Activated CD4-positive, alpha-beta T cell treated with anti-CD3 and anti-CD28 coated beads for 36 hours (primary cell): ENCODE measurements around the gene LMOD2. TPM values are rescaled to one million over a fixed set of nuclear protein-coding genes. Genes with fewer than 3 reads are reported as not detected.

ENCODE experiments used
- ATAC-seq: fragments of 200-7000 bp; cut with Tn5 transposase; one replicate; pipeline ENCODE4 v1.10.0; 2021; ENCODE audit warnings: mild to moderate bottlenecking, moderate library complexity
- CTCF ChIA-PET: fragments of 350-600 bp; sonication (Branson Sonifier 250); formaldehyde crosslinking; loops from one replicate; lab custom pipeline; 2021; ENCODE audit warnings: antibody characterized with exemption; lab: Charles Lee
- POLR2A ChIA-PET: fragments of 350-600 bp; sonication (Branson Sonifier 250); formaldehyde crosslinking; loops from one replicate; lab custom pipeline; 2021; ENCODE audit warnings: antibody characterized with exemption, inconsistent platforms; lab: Charles Lee
- DNase-seq: peaks from one replicate; pipeline ENCODE4 v3.0.0-alpha.2; 2020
- H3K27ac Mint-ChIP-seq: one replicate; pipeline ENCODE4 v1.8.0; 2021; ENCODE audit warnings: mixed read lengths
- H3K27me3 Mint-ChIP-seq: one replicate; pipeline ENCODE4 v1.8.0; 2021; ENCODE audit warnings: mixed read lengths
- H3K36me3 Mint-ChIP-seq: one replicate; pipeline ENCODE4 v1.8.0; 2021; ENCODE audit warnings: low read depth, mixed read lengths
- H3K4me1 Mint-ChIP-seq: one replicate; pipeline ENCODE4 v1.8.0; 2021; ENCODE audit warnings: mixed read lengths
- H3K4me3 Mint-ChIP-seq: one replicate; pipeline ENCODE4 v1.8.0; 2021; ENCODE audit warnings: mild to moderate bottlenecking, moderate library complexity, mixed read lengths
- H3K9me3 Mint-ChIP-seq: one replicate; pipeline ENCODE4 v1.8.0; 2021; ENCODE audit warnings: low read depth, mixed read lengths
- intact Hi-C, 2 experiments: fragments of 100-400 bp; cut with DNase I in 1 of 2; cut with micrococcal nuclease in 1 of 2; formaldehyde crosslinking; loops; one replicate each; pipeline versions ENCODE4 v1.14.2 to v1.15.1; 2022 to 2024; cut with DNase I, micrococcal nuclease
- total RNA-seq, 2 experiments: library from RNA; stranded (reverse); gene quantifications; one replicate each; pipeline ENCODE4 v1.2.3, GENCODE V29; 2021

LMOD2 gene
- total RNA-seq, 2 experiments from 2014 or later = not detected

DNA sequence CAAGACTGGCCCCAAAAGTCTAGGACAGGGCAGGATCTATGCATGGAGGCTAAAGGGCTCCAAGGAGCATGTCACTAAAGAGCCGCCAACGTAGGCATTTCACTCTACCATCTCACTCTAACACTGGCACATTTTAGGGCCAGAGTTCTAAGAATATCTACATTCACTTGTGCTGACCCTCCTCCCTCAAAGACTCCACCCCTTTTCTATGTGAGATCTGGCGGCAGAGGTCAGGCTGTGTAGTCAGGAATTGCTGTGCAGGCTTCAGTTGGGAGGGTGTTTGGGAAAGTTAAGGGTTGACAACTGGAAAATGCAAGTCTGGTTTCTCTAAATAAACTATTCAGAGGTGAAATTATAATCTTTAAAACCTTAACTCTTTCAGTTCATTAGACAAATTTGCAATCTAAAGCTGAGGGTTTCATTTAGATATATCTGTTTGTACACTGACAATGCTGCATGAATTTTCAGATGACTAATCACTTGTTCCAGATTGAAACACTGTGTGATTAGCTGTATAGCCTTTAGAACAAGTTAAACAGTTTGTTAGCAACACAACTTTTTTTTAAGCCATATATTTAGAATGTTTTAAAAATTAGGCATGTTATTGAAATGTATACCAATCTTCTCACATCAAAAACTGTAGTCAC, 18.2 kb downstream of the LMOD2 start:
- ChIA-PET CTCF (interaction anchor here (0.7 to 1.2 kb wide), 2 partner anchors 9 to 179 kb away, joined by 3 read pairs; no protein-coding TSS in a partner anchor), POLR2A (no interaction called here)
- no peak for ATAC-seq
- Mint-ChIP-seq H3K27me3 (no peaks in the 10 kb centered on the region), H3K9me3 (no peaks in the 10 kb centered on the region), H3K27ac (no peak overlapping the region), H3K4me3 (no peak overlapping the region), H3K36me3 (no peaks in the 10 kb centered on the region), H3K4me1 (no peaks in the 10 kb centered on the region)
- DNase-seq = no peak
- intact Hi-C loops = no loop called here

DNA sequence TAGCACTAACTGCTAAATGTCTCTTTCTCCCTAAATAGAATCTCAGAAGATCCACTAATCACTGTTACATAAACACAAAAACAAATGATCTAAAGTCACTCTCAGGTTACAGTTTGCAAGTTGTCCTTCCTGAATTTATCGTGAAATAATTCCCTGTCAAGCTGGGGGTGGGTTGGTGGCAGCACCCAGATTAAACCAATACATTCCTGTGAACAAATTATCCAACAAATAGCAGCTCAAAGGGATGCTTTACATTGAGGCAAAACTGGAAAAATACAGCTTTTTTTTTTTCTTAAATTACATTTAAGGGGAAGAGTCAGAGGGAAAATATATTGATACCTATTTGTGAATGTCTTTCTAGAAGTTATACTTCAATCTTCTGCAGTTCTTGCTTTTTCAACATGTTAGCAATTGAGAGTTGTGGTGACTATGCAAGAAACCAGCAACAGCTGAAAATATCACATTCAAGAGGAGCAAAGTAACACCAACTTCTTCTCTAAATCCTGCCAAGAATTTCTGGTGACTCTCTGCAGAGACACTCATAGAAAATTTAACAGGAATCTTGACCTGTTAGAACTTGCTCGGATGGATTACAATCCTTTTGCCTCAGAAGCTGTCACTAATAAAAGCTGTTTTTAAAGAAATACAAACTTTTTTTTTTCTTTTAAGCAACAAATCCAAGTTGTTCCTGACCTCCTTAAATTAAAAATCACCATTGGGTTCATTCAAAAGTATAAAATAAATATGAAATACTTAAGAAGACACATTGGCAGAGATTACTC, 18.9 kb downstream of the LMOD2 start:
- Mint-ChIP-seq H3K4me1 (no peaks in the 10 kb centered on the region), H3K36me3 (peaks cover 3% of the 10 kb centered on the region), H3K27ac (no peak overlapping the region), H3K4me3 (no peak overlapping the region), H3K27me3 (no peaks in the 10 kb centered on the region), H3K9me3 (no peaks in the 10 kb centered on the region)
- intact Hi-C loops = no loop called here
- ChIA-PET CTCF (interaction anchor here (0.7 to 1.2 kb wide), 3 partner anchors 8 to 180 kb away, joined by 3 to 4 read pairs (median 3); no protein-coding TSS in a partner anchor), POLR2A (no interaction called here)
- no peak for DNase-seq
- no peak for ATAC-seq

DNA sequence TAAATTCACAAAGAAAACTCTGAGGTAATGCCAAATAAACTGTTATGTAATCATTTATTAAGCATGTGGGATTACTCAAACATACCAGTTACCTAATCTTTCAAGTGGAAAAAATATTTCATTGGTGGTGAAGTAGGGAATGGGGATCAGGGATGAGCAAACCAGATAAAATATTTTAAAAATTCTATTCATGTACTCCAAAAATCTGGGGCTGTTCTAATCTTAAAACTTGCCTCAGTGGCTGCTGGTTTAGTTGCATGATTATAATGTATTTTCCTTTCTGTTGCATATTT, 19.5 kb downstream of the LMOD2 start:
- Mint-ChIP-seq H3K36me3 (peaks cover 3% of the 10 kb centered on the region), H3K27me3 (no peaks in the 10 kb centered on the region), H3K4me3 (no peak overlapping the region), H3K9me3 (no peaks in the 10 kb centered on the region), H3K4me1 (no peaks in the 10 kb centered on the region), H3K27ac (no peak overlapping the region)
- CTCF ChIA-PET = interaction anchor here (0.8 kb wide), 1 partner anchor 7 kb away, joined by 4 read pairs; no protein-coding TSS in a partner anchor
- ATAC-seq (no peak), DNase-seq (no peak)
- POLR2A ChIA-PET = no interaction called here
- intact Hi-C loops = no loop called here

DNA sequence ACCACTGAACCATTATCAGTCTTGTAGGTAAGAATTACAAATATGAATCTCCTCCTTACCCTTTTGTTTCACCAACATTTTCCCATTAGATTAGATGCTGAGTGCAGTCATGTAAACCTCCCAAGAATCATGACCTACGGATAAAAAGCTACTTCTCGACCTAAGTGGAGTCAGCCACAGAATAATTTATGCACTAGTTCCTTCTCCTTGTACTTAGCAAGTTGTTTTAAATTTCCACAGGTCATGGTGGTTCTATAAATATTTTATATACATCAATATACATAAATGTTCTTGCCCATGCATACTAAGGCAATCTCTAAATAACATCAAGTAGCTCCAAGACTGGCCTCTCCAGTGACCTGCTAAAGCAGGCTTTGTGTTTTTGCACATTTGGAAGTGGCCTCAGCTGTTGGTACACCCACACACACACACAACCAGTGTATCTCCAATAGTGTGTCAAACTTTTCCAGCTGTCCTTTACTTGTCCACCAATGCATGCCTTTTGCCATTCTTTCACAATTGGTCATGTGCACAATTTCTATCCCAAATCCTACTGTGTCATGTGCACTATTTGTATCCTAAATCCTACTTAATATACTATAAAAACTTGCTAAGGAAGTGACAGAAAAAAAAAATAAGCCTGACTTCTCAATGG, 21.5 kb downstream of the LMOD2 start:
- Mint-ChIP-seq H3K9me3 (no peaks in the 10 kb centered on the region), H3K36me3 (peaks cover 3% of the 10 kb centered on the region), H3K27ac (no peak overlapping the region), H3K27me3 (no peaks in the 10 kb centered on the region), H3K4me3 (no peak overlapping the region), H3K4me1 (no peaks in the 10 kb centered on the region)
- DNase-seq (no peak), ATAC-seq (no peak)
- intact Hi-C loops = no loop called here
- CTCF ChIA-PET = no interaction called here
- POLR2A ChIA-PET = no interaction called here

DNA sequence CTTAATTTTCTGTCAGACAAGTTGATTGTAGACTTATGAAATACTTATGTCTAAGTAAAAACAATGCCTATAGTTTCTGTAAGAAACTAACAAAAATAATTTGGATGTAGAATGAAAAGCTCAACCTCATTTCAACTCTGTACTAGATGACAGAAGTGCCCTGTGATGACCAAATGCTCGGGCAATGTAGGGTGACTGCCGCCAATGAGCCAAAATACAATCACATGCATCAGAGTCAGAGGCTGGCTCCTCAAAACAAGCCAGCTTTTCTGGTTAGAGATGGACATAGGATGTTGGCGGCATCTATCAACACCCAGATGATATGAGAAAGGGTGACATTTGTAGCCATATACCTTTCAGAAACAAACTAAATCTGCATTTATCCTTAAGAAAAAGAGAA, 23.9 kb downstream of the LMOD2 start:
- DNase-seq (no peak), ATAC-seq (no peak)
- ChIA-PET CTCF (interaction anchor here (1.1 kb wide), 1 partner anchor 185 kb away, joined by 4 read pairs; no protein-coding TSS in a partner anchor), POLR2A (no interaction called here)
- Mint-ChIP-seq H3K27me3 (no peaks in the 10 kb centered on the region), H3K36me3 (peaks cover 3% of the 10 kb centered on the region), H3K9me3 (no peaks in the 10 kb centered on the region), H3K4me1 (no peaks in the 10 kb centered on the region), H3K27ac (no peak overlapping the region), H3K4me3 (no peak overlapping the region)
- intact Hi-C loops = loop anchor here in 1 of 2 experiments (5.0 kb wide), 1 partner anchor 238 kb away; no protein-coding TSS in a partner anchor

DNA sequence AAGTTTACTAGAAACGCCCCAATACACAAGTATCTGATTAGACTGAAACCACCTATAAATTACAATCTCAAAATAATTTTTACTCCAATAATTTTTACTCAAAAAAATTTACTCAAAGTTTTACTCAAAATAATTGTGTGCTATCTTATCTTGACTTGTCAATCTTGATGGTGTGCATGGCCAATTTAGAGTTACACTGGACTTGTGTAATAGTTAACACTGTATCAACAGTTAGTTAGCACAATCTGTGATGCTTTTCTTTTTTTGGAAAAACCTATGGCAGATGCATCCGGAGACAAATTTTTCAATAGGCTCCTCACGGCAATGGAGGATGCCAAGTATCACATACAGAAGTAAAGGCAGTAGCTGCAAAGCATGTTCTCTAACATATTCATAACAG, 24.9 kb downstream of the LMOD2 start:
- POLR2A ChIA-PET = no interaction called here
- ATAC-seq (no peak), DNase-seq (no peak)
- CTCF ChIA-PET = no interaction called here
- intact Hi-C loops = loop anchor here in 1 of 2 experiments (5.0 kb wide), 1 partner anchor 237 kb away; no protein-coding TSS in a partner anchor
- Mint-ChIP-seq H3K36me3 (peaks cover 3% of the 10 kb centered on the region), H3K27ac (no peak overlapping the region), H3K27me3 (no peaks in the 10 kb centered on the region), H3K4me1 (no peaks in the 10 kb centered on the region), H3K9me3 (no peaks in the 10 kb centered on the region), H3K4me3 (no peak overlapping the region)

DNA sequence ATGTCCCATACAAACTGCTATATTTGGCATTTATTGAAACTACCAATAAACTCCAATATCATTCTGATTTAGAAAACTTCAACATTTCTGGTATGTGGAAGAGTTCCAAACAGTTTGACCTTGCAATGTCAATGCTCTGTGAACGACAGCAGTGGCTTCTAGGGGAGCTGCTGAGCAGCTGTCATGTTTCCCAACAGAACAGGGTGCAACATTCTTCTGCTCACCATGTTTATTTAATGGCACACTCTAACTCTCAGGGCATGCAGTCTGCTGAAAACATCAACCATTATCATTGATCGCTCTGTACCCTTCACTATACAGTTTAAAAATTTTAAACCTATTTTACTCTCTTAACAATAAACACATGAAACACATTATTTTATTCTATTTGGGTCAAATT, 25.9 kb downstream of the LMOD2 start:
- ChIA-PET CTCF (interaction anchor here (0.8 to 1.8 kb wide), 3 partner anchors 116 to 191 kb away, joined by 3 to 8 read pairs (median 4); no protein-coding TSS in a partner anchor), POLR2A (no interaction called here)
- no peak overlapping the region for H3K4me3 Mint-ChIP-seq
- H3K27me3 Mint-ChIP-seq = no peaks in the 10 kb centered on the region
- no peak overlapping the region for H3K27ac Mint-ChIP-seq
- H3K36me3 Mint-ChIP-seq = peaks cover 3% of the 10 kb centered on the region
- H3K9me3 Mint-ChIP-seq = no peaks in the 10 kb centered on the region
- ATAC-seq (no peak), DNase-seq (no peak)
- H3K4me1 Mint-ChIP-seq = no peaks in the 10 kb centered on the region
- intact Hi-C loops = loop anchor here in 1 of 2 experiments (5.0 kb wide), 1 partner anchor 236 kb away; no protein-coding TSS in a partner anchor

DNA sequence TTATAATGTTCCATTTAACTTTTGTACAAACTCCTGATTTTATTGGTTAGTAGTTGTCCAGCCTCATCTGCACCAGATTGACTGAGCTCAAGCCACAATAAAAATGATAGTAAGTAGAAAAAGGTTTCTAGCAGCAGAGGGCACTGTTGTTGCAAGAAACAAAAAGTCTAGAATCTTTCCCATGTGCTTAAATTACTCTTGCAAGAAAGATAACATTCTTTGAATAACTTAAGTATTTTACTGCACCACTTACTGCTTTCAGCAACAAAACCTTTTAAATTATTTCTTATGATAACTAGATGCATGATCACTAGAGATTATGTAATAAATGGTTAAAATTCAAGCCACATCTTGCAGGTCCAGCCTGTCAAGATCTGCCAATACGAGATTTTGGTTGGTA, 27.0 kb downstream of the LMOD2 start:
- ChIA-PET POLR2A (no interaction called here), CTCF (interaction anchor here (0.6 to 1.8 kb wide), 14 partner anchors 8 to 196 kb away, joined by 3 to 8 read pairs (median 4); partner anchors contain the start of gene WASL)
- peak; percentile 11 for DNase-seq
- intact Hi-C loops = loop anchor here (1.0 to 5.0 kb wide), 3 partner anchors 117 to 235 kb away; no protein-coding TSS in a partner anchor
- Mint-ChIP-seq H3K4me1 (no peaks in the 10 kb centered on the region), H3K9me3 (no peaks in the 10 kb centered on the region), H3K4me3 (no peak overlapping the region), H3K36me3 (peaks cover 3% of the 10 kb centered on the region), H3K27me3 (no peaks in the 10 kb centered on the region), H3K27ac (no peak overlapping the region)
- no peak for ATAC-seq

DNA sequence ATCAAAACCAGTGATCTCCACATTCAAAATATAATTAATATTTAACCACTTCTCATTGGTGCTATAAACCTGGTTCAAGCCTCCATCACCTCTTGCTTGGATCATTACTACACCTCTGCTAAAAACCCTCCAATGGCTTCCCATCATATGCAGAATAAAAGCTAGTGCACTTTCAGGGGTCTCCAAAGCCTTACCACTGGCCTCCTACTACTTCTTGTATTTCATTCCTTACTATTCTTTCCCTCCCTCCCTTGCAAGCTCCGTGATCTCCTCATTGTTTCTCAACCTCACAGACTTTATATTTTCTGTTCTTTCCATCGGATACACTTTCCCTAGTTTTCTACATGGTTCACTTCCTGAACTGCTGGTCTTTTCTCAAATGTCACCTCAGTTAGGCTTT, 31.5 kb downstream of the LMOD2 start:
- no peak overlapping the region for H3K27ac Mint-ChIP-seq
- no peaks in the 10 kb centered on the region for H3K9me3 Mint-ChIP-seq
- H3K27me3 Mint-ChIP-seq = no peaks in the 10 kb centered on the region
- ChIA-PET POLR2A (no interaction called here), CTCF (no interaction called here)
- ATAC-seq = no peak
- intact Hi-C loops = no loop called here
- no peak for DNase-seq
- peaks cover 5% of the 10 kb centered on the region for H3K36me3 Mint-ChIP-seq
- H3K4me3 Mint-ChIP-seq = no peak overlapping the region
- H3K4me1 Mint-ChIP-seq = no peaks in the 10 kb centered on the region

DNA sequence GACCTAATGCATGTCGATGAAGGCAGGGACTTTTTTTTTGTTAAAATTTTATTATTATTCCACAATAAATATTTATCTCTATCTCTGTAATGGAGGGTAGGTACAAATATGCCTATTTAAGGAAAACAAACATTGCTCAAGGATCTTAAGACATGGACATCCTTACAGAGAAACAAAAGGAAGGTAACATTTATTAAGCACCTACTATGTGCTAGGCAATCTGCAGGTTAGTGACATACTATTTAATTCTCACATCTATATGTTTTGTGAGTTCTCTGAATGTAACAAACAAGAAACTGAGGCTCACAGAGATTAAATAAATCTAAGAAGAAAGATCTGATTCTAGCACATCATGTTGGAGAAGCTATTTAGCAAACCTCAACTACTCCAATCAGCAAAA, 32.1 kb downstream of the LMOD2 start:
- intact Hi-C loops = no loop called here
- no peaks in the 10 kb centered on the region for H3K4me1 Mint-ChIP-seq
- ATAC-seq = no peak
- H3K9me3 Mint-ChIP-seq = no peaks in the 10 kb centered on the region
- H3K27me3 Mint-ChIP-seq = no peaks in the 10 kb centered on the region
- no peak for DNase-seq
- H3K4me3 Mint-ChIP-seq = no peak overlapping the region
- peaks cover 10% of the 10 kb centered on the region for H3K36me3 Mint-ChIP-seq
- no peak overlapping the region for H3K27ac Mint-ChIP-seq
- ChIA-PET POLR2A (no interaction called here), CTCF (no interaction called here)

DNA sequence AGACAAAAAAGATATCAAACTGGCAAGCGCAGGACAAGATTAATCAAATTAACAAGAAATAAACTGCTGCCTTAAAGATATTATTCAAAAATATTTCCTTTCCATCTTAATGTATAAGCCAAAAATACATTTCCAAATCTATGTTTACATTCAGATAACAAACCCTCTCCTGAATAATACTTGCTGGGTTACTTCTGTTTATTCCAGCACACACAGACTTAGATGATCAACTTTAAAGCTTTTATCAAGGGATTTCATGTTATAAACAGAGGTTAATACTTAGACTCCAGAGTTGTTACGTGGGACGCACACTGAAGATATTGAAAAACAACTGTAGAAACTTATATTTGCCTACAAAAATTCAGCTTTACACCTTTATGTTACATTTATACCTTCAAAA, 33.6 kb downstream of the LMOD2 start:
- no peaks in the 10 kb centered on the region for H3K27me3 Mint-ChIP-seq
- no peak overlapping the region for H3K27ac Mint-ChIP-seq
- H3K4me1 Mint-ChIP-seq = no peaks in the 10 kb centered on the region
- intact Hi-C loops = no loop called here
- DNase-seq = no peak
- H3K4me3 Mint-ChIP-seq = no peak overlapping the region
- no peaks in the 10 kb centered on the region for H3K9me3 Mint-ChIP-seq
- ChIA-PET CTCF (interaction anchor here (1.0 to 4.3 kb wide), 3 partner anchors 10 to 176 kb away, joined by 3 to 21 read pairs (median 3); no protein-coding TSS in a partner anchor), POLR2A (no interaction called here)
- ATAC-seq = no peak
- H3K36me3 Mint-ChIP-seq = peaks cover 10% of the 10 kb centered on the region
